Effector memory CD8-positive, alpha-beta T cell (primary cell): Measurements from ENCODE around the gene MYBPHL.
A peak's percentile ranks its signal among the peaks of the same experiment; 100 is the strongest.

Experiments
- ATAC-seq: fragments of 150-1000 bp; cut with Tn5 transposase; replicated peaks from 2 replicates; pipeline ENCODE4 v1.10.0; 2021; ENCODE audit warnings: mild to moderate bottlenecking, moderate library complexity
- DNase-seq, 3 experiments: peaks; one replicate each; pipeline ENCODE4 v3.0.0; 2021
- H3K27ac Mint-ChIP-seq, 2 donors: one replicate each; pipeline ENCODE4 v1.8.0; 2022; ENCODE audit warnings: mild to moderate bottlenecking in 2 of 2, mixed read lengths in 2 of 2, moderate library complexity in 2 of 2
- H3K27me3 Mint-ChIP-seq, 2 donors: one replicate each; pipeline ENCODE4 v1.8.0; 2022; ENCODE audit warnings: mixed read lengths in 2 of 2
- H3K36me3 Mint-ChIP-seq: one replicate; pipeline ENCODE4 v1.8.0; 2022; ENCODE audit warnings: mild to moderate bottlenecking, moderate library complexity, mixed read lengths; ENCODE audit not compliant: insufficient read depth
- H3K4me1 Mint-ChIP-seq, 2 donors: one replicate each; pipeline ENCODE4 v1.8.0; 2022; ENCODE audit warnings: low read depth in 2 of 2, mixed read lengths in 2 of 2
- H3K4me3 Mint-ChIP-seq, 2 donors: one replicate each; pipeline ENCODE4 v1.8.0; 2022; ENCODE audit warnings: mild to moderate bottlenecking in 2 of 2, mixed read lengths in 2 of 2, moderate library complexity in 2 of 2
- H3K9me3 Mint-ChIP-seq, 2 donors: one replicate each; pipeline ENCODE4 v1.8.0; 2022; ENCODE audit warnings: mixed read lengths in 2 of 2

Gene MYBPHL

DNA sequence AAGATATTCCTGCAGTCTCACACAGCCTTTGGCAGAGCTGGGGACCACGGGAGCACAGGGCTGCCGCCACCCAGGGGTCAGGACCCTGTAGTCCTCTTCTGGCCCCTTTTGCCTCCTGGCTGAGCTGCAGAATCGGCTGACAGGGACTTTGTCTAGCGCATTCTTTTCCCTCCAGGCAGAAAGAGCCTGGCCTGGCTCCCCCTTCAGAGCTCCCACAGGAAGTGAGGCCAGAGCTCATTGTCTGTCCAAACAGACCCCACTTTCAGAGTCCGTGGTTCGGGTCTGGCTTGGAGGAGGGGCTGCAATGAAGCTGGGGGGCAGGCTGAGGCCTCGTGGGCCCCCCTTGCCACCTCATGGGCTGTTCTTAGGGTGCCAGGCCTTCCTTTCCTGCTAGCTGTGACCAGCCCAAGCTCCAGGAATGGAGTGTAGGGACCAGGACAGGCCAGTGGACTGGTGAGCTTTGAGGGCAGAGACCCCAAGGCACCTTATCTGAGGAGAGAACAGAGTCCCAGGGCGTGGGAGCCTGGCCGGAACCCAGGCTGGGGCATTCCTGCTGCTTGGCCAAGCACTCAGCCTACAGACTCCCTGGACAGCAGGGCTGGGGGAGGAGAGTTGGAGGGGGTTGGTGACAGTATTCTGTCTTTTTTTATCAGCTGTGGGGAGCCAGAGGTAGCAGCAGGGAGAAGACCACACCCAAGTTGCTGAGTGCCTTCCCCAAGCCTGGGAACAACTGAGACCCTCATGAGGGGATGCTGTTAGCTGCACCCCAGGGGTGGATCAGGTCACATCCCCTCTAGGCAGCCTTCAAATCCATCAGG lies 52.8 kb downstream of the MYBPHL start:
- H3K4me3 Mint-ChIP-seq, result peak overlapping the region in 1 of 2 donors; percentile 46
- H3K27me3 Mint-ChIP-seq, result no peaks in the 10 kb centered on the region
- no peak for ATAC-seq
- H3K9me3 Mint-ChIP-seq, result no peaks in the 10 kb centered on the region
- H3K4me1 Mint-ChIP-seq, result peaks cover 26 to 36% of the 10 kb centered on the region in 2 donors
- H3K36me3 Mint-ChIP-seq, result peaks cover 3% of the 10 kb centered on the region
- H3K27ac Mint-ChIP-seq, result no peak overlapping the region
- no peak for DNase-seq

DNA sequence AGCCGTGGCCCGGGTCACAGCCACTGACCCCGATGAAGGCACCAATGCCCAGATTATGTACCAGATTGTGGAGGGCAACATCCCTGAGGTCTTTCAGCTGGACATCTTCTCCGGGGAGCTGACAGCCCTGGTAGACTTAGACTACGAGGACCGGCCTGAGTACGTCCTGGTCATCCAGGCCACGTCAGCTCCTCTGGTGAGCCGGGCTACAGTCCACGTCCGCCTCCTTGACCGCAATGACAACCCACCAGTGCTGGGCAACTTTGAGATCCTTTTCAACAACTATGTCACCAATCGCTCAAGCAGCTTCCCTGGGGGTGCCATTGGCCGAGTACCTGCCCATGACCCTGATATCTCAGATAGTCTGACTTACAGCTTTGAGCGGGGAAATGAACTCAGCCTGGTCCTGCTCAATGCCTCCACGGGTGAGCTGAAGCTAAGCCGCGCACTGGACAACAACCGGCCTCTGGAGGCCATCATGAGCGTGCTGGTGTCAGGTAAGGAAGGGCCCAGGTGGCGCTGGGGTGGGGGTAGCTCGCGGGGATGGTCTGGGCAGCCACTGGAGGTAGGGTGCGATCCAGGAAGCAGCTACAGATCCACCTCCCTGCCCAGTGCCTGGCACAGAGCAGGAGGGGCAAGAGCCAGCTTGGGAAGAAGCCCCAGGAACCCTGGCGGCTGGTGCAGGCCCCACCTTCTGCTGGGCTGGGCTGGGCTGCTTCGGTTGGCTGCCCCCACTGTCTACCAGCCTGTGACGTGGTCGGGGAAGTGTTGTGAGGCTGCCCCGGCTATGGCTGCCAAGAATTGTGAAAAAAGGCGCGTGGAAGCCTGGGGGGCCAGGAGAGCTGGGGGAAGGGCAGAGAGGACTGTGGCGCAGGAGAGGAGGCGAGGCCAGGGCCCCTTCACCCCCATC lies 53.7 kb downstream of the MYBPHL start:
- peaks cover 3% of the 10 kb centered on the region for H3K36me3 Mint-ChIP-seq
- ATAC-seq (no peak), DNase-seq (no peak)
- H3K4me3 Mint-ChIP-seq, result peak overlapping the region in 1 of 2 donors; percentile 46
- no peak overlapping the region for H3K27ac Mint-ChIP-seq
- peaks cover 26 to 37% of the 10 kb centered on the region in 2 donors for H3K4me1 Mint-ChIP-seq
- H3K9me3 Mint-ChIP-seq, result no peaks in the 10 kb centered on the region
- H3K27me3 Mint-ChIP-seq, result peaks cover 0 to under 1% of the 10 kb centered on the region in 2 donors

DNA sequence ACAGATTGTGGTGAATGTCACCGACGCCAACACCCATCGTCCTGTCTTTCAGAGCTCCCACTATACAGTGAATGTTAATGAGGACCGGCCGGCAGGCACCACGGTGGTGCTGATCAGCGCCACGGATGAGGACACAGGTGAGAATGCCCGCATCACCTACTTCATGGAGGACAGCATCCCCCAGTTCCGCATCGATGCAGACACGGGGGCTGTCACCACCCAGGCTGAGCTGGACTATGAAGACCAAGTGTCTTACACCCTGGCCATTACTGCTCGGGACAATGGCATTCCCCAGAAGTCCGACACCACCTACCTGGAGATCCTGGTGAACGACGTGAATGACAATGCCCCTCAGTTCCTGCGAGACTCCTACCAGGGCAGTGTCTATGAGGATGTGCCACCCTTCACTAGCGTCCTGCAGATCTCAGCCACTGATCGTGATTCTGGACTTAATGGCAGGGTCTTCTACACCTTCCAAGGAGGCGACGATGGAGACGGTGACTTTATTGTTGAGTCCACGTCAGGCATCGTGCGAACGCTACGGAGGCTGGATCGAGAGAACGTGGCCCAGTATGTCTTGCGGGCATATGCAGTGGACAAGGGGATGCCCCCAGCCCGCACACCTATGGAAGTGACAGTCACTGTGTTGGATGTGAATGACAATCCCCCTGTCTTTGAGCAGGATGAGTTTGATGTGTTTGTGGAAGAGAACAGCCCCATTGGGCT lies 54.5 kb downstream of the MYBPHL start:
- peaks cover 21 to 37% of the 10 kb centered on the region in 2 donors for H3K4me1 Mint-ChIP-seq
- no peaks in the 10 kb centered on the region for H3K9me3 Mint-ChIP-seq
- no peaks in the 10 kb centered on the region for H3K36me3 Mint-ChIP-seq
- no peak for ATAC-seq
- DNase-seq, result no peak
- no peak overlapping the region for H3K27ac Mint-ChIP-seq
- peaks cover 0 to 9% of the 10 kb centered on the region in 2 donors for H3K27me3 Mint-ChIP-seq
- H3K4me3 Mint-ChIP-seq, result no peak overlapping the region

DNA sequence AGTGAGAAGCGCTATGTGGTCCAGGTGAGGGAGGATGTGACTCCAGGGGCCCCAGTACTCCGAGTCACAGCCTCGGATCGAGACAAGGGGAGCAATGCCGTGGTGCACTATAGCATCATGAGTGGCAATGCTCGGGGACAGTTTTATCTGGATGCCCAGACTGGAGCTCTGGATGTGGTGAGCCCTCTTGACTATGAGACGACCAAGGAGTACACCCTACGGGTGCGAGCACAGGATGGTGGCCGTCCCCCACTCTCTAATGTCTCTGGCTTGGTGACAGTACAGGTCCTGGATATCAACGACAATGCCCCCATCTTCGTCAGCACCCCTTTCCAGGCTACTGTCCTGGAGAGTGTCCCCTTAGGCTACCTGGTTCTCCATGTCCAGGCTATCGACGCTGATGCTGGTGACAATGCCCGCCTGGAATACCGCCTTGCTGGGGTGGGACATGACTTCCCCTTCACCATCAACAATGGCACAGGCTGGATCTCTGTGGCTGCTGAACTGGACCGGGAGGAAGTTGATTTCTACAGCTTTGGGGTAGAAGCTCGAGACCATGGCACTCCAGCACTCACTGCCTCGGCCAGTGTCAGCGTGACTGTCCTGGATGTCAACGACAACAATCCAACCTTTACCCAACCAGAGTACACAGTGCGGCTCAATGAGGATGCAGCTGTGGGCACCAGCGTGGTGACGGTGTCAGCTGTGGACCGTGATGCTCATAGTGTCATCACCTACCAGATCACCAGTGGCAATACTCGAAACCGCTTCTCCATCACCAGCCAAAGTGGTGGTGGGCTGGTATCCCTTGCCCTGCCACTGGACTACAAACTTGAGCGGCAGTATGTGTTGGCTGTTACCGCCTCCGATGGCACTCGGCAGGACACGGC lies 55.3 kb downstream of the MYBPHL start:
- no peak for DNase-seq
- Mint-ChIP-seq H3K27ac (no peak overlapping the region), H3K4me3 (peak overlapping the region in 1 of 2 donors; percentile 57), H3K4me1 (peaks cover 15 to 37% of the 10 kb centered on the region in 2 donors), H3K9me3 (no peaks in the 10 kb centered on the region), H3K36me3 (no peaks in the 10 kb centered on the region), H3K27me3 (peaks cover 0 to 17% of the 10 kb centered on the region in 2 donors)
- no peak for ATAC-seq

DNA sequence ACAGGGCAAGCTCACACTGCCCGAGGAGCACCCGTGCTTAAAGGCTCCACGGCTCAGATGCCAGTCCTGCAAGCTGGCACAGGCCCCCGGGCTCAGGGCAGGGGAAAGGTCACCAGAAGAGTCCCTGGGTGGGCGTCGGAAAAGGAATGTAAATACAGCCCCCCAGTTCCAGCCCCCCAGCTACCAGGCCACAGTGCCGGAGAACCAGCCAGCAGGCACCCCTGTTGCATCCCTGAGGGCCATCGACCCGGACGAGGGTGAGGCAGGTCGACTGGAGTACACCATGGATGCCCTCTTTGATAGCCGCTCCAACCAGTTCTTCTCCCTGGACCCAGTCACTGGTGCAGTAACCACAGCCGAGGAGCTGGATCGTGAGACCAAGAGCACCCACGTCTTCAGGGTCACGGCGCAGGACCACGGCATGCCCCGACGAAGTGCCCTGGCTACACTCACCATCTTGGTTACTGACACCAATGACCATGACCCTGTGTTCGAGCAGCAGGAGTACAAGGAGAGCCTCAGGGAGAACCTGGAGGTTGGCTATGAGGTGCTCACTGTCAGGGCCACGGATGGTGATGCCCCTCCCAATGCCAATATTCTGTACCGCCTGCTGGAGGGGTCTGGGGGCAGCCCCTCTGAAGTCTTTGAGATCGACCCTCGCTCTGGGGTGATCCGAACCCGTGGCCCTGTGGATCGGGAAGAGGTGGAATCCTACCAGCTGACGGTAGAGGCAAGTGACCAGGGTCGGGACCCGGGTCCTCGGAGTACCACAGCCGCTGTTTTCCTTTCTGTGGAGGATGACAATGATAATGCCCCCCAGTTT lies 56.1 kb downstream of the MYBPHL start:
- no peaks in the 10 kb centered on the region for H3K9me3 Mint-ChIP-seq
- H3K27me3 Mint-ChIP-seq, result peaks cover 0 to 21% of the 10 kb centered on the region in 2 donors
- H3K36me3 Mint-ChIP-seq, result no peaks in the 10 kb centered on the region
- H3K4me1 Mint-ChIP-seq, result peaks cover 12 to 37% of the 10 kb centered on the region in 2 donors
- ATAC-seq (no peak), DNase-seq (no peak)
- H3K4me3 Mint-ChIP-seq, result peak overlapping the region; percentile 54 to 57
- no peak overlapping the region for H3K27ac Mint-ChIP-seq

DNA sequence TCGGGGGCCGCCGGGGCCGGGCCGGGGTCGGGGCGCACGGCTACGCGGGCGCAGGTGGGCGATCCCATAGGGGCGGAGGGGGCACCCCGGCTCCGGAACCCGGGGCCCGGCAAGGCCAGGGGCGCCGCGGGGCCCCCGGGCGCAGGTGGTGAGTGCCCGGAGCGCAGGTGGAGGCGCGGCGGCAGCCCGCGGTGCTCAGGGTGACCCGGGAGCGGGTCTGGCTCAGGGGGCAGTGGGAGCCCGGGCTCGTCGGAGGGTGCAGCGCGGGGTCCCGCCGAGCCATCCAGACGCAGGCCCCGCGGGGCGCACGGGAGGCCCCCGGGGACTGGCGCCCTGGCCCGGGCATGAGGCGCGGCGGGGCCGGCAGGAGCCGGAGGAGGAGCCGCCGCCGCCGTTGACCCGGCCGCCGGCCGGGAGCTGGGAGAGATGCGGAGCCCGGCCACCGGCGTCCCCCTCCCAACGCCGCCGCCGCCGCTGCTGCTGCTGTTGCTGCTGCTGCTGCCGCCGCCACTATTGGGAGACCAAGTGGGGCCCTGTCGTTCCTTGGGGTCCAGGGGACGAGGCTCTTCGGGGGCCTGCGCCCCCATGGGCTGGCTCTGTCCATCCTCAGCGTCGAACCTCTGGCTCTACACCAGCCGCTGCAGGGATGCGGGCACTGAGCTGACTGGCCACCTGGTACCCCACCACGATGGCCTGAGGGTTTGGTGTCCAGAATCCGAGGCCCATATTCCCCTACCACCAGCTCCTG lies 57.0 kb downstream of the MYBPHL start:
- DNase-seq (no peak), ATAC-seq (peak; percentile 48)
- Mint-ChIP-seq H3K27ac (no peak overlapping the region), H3K27me3 (peaks cover 0 to 22% of the 10 kb centered on the region in 2 donors), H3K4me1 (peaks cover 7 to 31% of the 10 kb centered on the region in 2 donors), H3K4me3 (peak overlapping the region; percentile 77 to 80), H3K9me3 (no peaks in the 10 kb centered on the region), H3K36me3 (no peaks in the 10 kb centered on the region)

DNA sequence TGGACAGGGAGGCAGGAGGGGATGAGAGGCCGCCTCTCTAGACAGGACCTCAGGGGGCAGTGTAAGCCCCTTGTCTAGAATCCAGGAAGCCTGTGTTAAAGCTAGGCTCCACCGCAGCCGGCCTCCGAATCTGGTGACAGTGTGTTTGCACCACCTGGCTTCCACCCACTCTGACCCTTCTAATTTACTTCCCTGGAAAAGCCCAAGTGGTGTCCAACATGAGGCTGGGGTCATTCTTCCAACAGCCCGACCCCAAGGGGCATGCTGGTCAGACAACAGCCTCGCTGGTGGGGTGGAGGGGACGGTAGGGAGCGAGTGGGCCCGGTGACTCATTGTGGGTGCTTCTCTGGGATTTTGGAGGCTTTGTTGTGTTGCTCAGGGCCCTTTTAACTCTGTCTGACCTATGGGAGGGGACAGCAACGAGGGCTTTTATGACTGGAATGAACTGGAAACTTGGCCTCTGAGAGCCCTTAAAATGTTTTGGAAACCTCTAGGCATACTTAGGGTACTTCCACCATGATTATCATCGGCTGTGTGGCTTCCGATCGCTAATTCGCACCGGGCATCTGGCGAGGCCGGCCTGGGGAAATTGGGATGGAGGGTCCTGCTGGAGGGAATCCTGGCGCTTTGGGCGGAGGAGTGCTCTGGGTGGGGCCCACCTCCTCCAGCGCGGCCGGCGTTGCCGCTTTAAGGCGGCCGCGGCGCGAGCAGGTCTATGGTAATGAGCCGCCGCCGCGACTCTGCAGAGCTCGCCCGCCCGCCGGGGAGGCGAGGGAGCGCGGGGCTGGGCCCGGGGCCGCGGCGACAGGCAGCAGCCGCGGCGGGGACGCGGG lies 57.8 kb downstream of the MYBPHL start, which contains the start of gene CELSR2:
CELSR2 (plus strand) TSS at position 743 of the 833 bp plus-strand sequence. CDS start 541 bp downstream, outside the sequence.
- DNase-seq, result peak; percentile 42 to 54 (median 51)
- Mint-ChIP-seq H3K27ac (peak within 1 kb of the TSS in 1 of 2 donors; percentile 35), H3K9me3 (no peaks in the 10 kb centered on the region), H3K4me1 (peaks cover 7 to 27% of the 10 kb centered on the region in 2 donors), H3K4me3 (peak within 1 kb of the TSS; percentile 77 to 80), H3K36me3 (no peaks in the 10 kb centered on the region), H3K27me3 (peaks cover 8 to 31% of the 10 kb centered on the region in 2 donors)
- peak; percentile 97 for ATAC-seq

DNA sequence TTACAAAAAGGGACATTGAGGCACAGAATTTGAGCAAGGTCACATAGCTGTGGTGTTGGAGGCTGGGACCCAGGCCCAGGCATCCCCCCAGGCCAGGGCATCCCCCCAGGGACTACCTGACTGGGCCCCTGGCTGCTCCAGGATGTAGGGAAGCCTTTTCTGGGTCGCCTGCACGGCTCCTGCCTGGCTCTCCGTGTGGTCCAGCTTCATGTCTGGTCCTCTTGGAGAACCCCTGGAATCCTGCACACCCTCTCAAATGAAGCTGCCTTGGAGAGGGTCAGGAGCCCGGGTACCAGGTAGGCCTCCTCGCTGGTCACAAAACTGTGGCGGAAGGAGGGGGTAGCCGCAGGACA lies 58.4 kb downstream of the MYBPHL start:
- H3K27me3 Mint-ChIP-seq, result peaks cover 9 to 33% of the 10 kb centered on the region in 2 donors
- H3K9me3 Mint-ChIP-seq, result no peaks in the 10 kb centered on the region
- ATAC-seq, result no peak
- no peak for DNase-seq
- H3K4me3 Mint-ChIP-seq, result no peak overlapping the region
- H3K4me1 Mint-ChIP-seq, result peaks cover 7 to 25% of the 10 kb centered on the region in 2 donors
- no peak overlapping the region for H3K27ac Mint-ChIP-seq
- no peaks in the 10 kb centered on the region for H3K36me3 Mint-ChIP-seq

DNA sequence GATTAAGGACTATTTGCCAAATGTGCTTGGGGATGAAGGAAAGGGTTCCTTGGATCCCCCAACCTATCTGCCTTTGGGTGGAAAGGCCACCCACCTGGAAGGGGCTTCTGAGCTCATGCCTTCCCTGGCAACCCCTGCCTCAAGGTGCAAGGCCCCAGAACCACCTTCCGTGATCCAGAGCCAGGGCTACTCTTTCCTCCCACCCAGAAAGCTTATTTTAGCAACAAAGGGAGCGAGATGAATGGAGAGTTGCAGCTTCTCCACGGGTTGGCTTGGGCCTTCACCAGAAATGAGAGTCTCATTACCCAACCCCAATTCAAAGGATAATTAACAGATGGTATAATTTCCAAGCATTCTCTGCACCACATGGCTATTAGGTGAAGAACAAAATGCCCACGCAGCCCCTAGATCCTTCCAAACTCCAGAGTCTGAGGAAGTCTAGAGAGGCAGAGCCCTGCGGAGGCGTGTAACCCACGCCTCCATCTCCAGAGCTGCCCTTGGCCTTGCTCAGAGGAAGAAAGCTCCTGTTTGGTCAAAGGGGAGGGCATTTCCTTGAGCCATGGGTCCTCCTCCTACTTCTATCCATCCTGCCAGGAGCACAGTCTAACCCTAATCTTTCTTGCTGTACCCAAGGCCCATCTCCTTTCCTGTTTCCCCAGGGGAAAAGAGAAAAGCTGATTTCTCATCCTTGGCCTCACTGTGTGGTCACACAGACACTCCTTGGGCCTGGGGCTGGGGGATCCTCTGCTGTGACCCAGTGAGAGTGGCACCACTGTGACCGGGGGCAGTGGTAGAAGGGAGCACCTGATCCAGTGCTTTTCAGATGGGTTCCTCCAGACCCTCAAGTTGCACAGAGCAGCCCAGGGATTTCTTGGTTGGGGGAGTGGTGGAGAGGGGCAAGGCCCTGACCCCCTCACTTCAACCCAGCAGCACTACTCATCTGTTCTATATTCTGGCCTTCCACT lies 59.1 kb downstream of the MYBPHL start:
- no peak overlapping the region for H3K4me3 Mint-ChIP-seq
- peaks cover 9 to 35% of the 10 kb centered on the region in 2 donors for H3K27me3 Mint-ChIP-seq
- H3K4me1 Mint-ChIP-seq, result peaks cover 9 to 22% of the 10 kb centered on the region in 2 donors
- DNase-seq (no peak), ATAC-seq (no peak)
- no peaks in the 10 kb centered on the region for H3K9me3 Mint-ChIP-seq
- no peak overlapping the region for H3K27ac Mint-ChIP-seq
- no peaks in the 10 kb centered on the region for H3K36me3 Mint-ChIP-seq

DNA sequence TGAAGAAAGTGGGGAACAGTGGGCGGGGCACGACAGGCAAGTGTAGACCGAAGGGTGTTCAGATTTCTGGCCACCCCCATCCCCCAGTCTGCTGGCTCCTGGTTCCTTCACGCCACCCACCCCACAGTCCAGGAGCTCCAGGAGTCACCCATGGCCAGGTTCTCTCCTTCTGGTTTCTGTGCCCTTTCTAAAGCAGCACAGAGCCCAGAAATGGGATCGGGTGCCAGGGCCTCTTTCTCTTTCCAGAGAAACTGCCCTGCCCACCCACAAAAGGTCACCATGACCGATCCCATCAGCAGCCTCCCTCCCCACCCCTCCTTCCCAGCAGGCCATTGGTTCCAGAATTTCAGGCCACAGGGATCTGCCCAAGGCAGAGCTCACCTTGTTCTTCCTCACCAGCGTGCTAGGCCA lies 60.7 kb downstream of the MYBPHL start:
- Mint-ChIP-seq H3K36me3 (no peaks in the 10 kb centered on the region), H3K4me3 (no peak overlapping the region), H3K4me1 (peaks cover 23 to 26% of the 10 kb centered on the region in 2 donors), H3K27ac (no peak overlapping the region), H3K9me3 (no peaks in the 10 kb centered on the region), H3K27me3 (peaks cover 9 to 42% of the 10 kb centered on the region in 2 donors)
- DNase-seq (no peak), ATAC-seq (no peak)
